GM12872 (cell line): ENCODE data around the gene DNASE1L2.

ENCODE experiments used
- TF ChIP-seq, protein P1 (sequence below): IDR thresholded peaks from 3 replicates; pipeline ENCODE4 v1.5.1; 2011; ENCODE audit warnings: low read depth, mild to moderate bottlenecking, low read length, moderate library complexity; ENCODE audit not compliant: insufficient read depth

Gene DNASE1L2, protein sequence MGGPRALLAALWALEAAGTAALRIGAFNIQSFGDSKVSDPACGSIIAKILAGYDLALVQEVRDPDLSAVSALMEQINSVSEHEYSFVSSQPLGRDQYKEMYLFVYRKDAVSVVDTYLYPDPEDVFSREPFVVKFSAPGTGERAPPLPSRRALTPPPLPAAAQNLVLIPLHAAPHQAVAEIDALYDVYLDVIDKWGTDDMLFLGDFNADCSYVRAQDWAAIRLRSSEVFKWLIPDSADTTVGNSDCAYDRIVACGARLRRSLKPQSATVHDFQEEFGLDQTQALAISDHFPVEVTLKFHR

DNA sequence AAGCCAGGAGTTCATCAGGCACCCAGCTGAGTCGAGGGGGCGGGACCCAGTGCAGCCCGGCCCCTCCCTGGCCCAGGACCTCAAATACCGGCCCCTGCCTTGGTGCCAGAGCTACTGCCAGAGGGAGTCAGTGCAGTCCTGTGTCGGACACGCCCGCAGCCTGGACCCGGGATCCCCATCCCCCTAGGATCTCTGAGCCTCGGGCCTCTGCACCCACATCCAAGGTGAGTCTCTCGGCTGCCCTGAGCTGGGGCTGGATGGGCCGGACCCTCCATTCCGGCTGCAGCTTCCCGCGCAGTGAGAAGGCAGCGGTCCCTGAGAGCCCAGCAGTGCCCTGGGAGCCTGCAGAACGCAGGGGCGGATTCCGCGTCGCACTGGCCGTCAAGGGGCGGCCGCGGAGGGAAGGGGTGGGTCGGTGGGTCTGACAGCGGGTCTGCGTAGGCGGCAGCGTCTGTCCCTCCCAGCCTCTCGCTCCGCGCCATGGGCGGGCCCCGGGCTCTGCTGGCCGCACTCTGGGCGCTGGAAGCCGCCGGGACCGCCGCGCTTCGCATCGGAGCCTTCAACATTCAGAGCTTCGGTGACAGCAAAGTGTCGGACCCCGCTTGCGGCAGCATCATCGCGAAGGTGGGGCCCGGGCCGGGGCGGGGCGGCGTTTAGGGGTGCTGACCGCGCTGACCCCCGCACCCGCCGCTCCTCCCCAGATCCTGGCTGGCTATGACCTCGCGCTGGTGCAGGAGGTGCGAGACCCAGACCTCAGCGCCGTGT, at the start of gene DNASE1L2:
TSS of gene DNASE1L2 (plus strand) at position 108 of the 765 bp plus-strand sequence. CDS start at position 481, 373 bp downstream.
- TF ChIP-seq, protein P1, sequence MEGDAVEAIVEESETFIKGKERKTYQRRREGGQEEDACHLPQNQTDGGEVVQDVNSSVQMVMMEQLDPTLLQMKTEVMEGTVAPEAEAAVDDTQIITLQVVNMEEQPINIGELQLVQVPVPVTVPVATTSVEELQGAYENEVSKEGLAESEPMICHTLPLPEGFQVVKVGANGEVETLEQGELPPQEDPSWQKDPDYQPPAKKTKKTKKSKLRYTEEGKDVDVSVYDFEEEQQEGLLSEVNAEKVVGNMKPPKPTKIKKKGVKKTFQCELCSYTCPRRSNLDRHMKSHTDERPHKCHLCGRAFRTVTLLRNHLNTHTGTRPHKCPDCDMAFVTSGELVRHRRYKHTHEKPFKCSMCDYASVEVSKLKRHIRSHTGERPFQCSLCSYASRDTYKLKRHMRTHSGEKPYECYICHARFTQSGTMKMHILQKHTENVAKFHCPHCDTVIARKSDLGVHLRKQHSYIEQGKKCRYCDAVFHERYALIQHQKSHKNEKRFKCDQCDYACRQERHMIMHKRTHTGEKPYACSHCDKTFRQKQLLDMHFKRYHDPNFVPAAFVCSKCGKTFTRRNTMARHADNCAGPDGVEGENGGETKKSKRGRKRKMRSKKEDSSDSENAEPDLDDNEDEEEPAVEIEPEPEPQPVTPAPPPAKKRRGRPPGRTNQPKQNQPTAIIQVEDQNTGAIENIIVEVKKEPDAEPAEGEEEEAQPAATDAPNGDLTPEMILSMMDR: no peak

DNA sequence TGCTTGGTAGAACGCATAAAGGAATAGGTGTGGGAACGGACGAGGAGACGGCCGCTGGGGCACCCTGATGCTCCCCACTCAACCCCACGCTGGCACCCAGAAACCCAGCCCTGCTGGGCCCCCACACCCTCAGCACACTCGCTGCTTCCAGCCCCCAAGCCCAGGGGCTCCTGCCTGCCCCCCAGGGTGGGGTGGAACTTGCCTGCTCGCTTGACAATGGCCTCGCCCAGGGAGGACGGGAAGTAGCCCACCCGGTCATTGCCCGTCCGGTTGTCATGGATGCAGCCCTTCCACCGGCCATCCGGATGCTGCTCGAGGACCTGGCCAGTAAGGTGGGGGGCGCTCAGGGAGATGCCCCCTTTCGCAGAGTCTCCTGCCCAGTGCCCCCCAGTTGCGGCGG, 49.7 kb upstream of the DNASE1L2 start:
- TF ChIP-seq, protein P1: no peak

DNA sequence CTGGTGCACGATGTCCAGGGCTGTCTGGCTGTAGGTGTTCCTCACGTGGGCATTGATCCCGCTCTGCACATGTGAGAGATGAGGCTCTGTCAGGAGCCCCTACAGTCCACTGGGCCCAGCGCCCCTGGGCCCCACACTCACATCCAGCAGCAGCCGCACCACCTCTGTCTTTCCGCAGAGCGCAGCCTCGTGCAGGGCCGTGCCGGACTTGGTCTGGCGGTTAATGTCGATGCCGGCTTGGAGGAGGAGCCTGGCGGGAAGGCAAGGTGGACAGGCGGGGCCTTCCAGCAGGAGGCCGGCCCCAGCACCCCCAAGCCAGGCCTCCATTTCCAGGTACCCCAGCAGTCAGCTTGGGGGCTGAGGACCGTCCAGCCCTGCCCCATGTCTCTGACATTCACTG, 49.0 kb upstream of the DNASE1L2 start:
- TF ChIP-seq, protein P1: no peak

DNA sequence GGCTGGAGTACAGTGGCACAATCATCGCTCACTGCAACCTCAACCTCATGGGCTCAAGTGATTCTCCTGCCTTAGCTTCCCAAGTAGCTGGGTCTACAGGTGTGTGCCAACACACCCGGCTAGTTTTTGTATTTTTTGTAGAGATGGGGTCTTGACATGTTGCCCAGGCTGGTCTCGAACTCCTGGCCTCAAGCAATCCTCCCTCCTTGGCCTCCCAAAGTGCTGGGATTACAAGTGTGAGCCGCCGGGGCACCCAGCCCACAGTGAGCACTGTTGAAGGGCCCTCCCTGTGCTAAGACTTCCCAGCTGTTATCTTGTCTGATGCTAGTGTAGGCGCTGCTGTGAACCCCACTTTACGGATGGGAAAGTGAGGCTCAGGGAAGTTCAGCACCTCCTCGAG, 47.8 kb upstream of the DNASE1L2 start:
- TF ChIP-seq, protein P1: no peak

DNA sequence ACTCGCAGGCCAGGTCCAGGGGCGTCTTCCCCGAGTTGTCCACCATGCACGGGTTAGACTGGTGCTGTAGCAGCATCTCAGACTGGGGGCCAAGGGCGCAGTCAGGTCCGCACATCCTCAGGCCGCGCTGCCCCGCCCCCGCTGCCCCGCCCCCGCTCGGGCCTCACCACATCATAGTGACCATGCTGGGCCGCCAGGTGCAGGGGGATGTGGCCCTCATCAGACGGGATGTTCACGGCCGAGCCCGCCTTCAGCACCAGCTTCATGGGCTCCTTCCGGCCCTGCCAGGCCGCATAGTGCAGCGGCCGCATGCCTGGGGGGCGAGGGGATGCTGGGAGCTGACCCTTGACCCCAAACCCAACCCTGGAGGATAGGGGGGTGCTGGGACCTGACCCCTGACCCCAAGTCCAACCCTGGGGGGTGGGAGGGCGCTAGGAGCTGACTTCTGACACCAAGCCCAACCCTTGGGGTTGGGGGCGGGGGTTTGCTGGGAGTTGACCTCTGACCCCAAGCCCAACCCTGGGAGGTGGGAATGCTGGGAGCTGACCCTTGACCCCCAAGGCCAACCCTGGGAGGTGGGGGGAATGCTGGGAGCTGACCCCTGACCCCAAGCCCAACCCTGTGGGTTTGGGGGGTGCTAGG, 46.9 kb upstream of the DNASE1L2 start:
- TF ChIP-seq, protein P1: no peak

DNA sequence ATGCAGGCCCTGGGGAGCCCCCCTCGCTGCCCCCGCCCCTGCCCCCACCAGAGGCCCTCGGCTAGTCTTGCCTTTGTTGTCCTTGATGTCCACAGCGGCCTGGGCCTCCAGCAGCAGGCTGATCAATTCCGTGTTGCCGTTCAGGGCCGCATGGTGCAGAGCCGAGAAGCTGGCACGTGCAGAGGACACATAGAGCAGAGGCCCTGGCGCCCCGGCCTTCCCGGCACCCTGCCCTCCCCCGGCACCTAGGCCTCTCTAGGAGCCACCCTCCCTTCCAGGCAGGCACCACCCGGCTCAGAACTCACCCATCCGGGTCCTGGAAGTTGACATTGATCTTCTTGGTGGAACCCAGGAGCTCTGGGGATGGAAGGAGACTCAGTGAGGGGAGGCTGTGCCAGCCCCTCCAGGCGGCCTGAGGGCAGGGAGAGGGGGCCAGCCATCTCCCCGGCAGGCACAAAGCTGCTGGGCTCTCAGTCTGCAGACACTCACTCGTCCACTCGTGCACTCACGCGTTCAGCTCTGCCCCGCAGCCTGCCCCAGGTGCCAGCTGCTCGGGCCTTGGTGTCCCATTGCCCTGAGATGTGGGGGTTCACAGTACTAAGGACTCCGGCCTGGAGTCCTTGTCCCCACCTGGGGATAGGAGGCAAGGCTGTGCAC, 46.1 kb upstream of the DNASE1L2 start:
- TF ChIP-seq, protein P1: no peak
